Measurements from ENCODE around the gene MAST2. TPM values are rescaled to one million over a fixed set of nuclear protein-coding genes. Genes with fewer than 3 reads are reported as not detected.
"Not testable (repeated sequence)": the region's sequence is repeated elsewhere in the genome, so short reads cannot be mapped to it uniquely, and the experiment has no call there.

MAST2 gene
- total RNA-seq, 1 donor from 2014 or later = 33.4 TPM

DNA sequence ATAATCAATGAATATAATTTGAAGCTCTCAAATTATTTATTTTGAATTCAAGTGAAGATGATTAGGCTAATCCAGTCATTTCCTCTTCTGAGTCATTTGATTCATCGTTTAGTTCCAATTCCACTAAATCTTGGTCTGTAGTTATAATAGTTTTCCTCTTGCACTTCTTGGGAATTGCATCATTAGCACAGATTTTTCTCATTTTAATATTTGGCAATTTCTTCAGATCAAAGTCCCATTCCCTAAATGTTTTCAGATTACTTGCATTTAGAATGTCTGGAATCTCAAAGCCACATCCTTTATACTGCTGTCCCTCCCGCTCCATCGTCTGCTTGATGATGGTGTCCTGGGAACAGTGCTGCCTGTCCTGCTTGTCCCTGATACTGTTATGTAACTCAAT lies 43.5 kb downstream of the MAST2 start:
- Mint-ChIP-seq H3K4me3 (ENCODE audit: low read depth) (no peak overlapping the region), H3K27ac (no peak overlapping the region), H3K4me1 (ENCODE audit: low read depth) (peaks cover 14% of the 10 kb centered on the region), H3K9me3 (peaks cover 25% of the 10 kb centered on the region), H3K27me3 (ENCODE audit: low read depth) (no peaks in the 10 kb centered on the region), H3K36me3 (ENCODE audit: low read depth) (peaks cover 23% of the 10 kb centered on the region)
- intact Hi-C loops (cut with micrococcal nuclease) = no loop called here
- no peak for DNase-seq (ENCODE audit: low spot score)

DNA sequence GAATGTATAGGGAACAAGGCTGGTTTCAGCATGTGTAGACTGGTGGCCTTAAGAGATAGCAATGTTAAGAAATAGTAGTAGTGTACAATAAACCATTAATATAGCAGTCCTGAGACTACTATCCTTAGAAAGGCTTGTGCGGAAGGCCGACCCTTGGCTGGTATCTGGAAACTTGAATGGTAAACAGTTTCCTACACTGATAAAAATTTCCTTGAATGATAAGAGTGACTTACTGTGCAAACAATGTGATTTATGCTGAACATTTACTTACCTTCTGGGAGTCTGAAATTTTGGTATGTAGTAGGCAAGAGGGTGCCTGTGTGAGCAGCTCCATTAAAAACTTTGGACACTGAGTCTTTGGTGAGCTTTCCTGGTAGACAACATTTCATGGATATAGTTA lies 44.7 kb downstream of the MAST2 start:
- peaks cover 25% of the 10 kb centered on the region for H3K9me3 Mint-ChIP-seq
- peaks cover 4% of the 10 kb centered on the region for H3K4me1 Mint-ChIP-seq (ENCODE audit: low read depth)
- intact Hi-C loops (cut with micrococcal nuclease) = no loop called here
- H3K4me3 Mint-ChIP-seq (ENCODE audit: low read depth) = no peak overlapping the region
- H3K36me3 Mint-ChIP-seq (ENCODE audit: low read depth) = peaks cover 23% of the 10 kb centered on the region
- H3K27ac Mint-ChIP-seq = no peak overlapping the region
- DNase-seq (ENCODE audit: low spot score) = no peak
- H3K27me3 Mint-ChIP-seq (ENCODE audit: low read depth) = no peaks in the 10 kb centered on the region

DNA sequence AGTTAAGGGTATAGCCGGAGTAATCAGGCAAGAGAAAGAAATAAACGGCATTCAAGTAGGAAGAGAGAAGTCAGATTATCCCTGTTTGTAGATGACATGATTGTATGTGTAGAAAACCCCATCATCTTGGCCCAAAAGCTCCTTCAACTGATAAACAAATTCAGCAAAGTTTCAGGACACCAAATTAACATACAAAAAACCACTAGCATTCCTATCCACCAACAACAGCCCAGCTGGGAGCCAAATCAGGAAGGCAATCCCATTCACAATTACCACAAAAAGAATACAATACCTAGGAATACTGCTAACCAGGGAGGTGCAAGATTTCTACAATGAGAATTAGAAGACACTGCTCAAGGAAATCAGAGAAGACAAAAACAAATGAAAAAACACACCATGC lies 45.3 kb downstream of the MAST2 start:
- H3K9me3 Mint-ChIP-seq = peaks cover 25% of the 10 kb centered on the region
- H3K36me3 Mint-ChIP-seq (ENCODE audit: low read depth) = peaks cover 23% of the 10 kb centered on the region
- H3K27me3 Mint-ChIP-seq (ENCODE audit: low read depth) = no peaks in the 10 kb centered on the region
- no peak for DNase-seq (ENCODE audit: low spot score)
- no peak overlapping the region for H3K4me3 Mint-ChIP-seq (ENCODE audit: low read depth)
- intact Hi-C loops (cut with micrococcal nuclease) = no loop called here
- H3K27ac Mint-ChIP-seq = no peak overlapping the region
- no peaks in the 10 kb centered on the region for H3K4me1 Mint-ChIP-seq (ENCODE audit: low read depth)

DNA sequence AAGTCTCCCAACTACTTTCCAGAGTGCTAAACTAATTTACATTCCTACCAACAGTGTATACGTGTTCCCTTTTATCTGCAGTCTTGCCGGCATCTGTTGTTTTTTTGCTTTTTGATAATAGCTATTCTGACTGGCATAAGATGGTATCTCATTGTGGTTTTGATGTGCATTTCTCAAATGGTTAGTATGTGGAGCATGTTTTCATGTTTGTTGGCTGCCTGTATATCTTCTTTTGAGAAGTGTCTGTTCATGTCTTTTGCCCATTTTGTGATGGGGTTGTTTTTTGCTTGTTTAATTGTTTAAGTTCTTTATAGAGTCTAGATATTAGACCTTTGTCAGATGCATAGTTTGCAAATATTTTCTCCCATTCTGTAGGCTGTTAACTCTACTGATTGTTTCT lies 46.6 kb downstream of the MAST2 start:
- H3K27ac Mint-ChIP-seq = no peak overlapping the region
- no peaks in the 10 kb centered on the region for H3K27me3 Mint-ChIP-seq (ENCODE audit: low read depth)
- intact Hi-C loops (cut with micrococcal nuclease) = no loop called here
- peaks cover 25% of the 10 kb centered on the region for H3K9me3 Mint-ChIP-seq
- no peak overlapping the region for H3K4me3 Mint-ChIP-seq (ENCODE audit: low read depth)
- H3K36me3 Mint-ChIP-seq (ENCODE audit: low read depth) = peaks cover 23% of the 10 kb centered on the region
- H3K4me1 Mint-ChIP-seq (ENCODE audit: low read depth) = no peaks in the 10 kb centered on the region
- no peak for DNase-seq (ENCODE audit: low spot score)

DNA sequence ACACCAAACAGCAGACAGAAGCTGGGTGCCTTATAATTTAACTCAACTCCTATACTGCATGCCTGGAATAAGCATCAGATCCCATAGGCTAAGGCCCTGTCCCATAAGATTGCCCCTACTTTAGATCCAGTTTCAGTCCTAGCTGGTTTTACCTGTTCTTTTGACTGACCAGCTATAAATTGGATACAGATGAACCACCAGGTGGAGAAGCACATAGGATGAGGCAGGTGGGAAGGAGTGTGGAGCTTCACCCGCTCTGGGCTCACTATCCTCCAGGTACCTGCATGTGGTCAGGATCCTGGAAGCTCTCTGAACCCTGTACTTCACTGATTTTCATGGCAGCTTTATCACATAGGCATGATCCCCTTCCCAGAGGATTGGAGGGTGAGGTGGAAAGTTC lies 51.3 kb downstream of the MAST2 start:
- peaks cover 18% of the 10 kb centered on the region for H3K9me3 Mint-ChIP-seq
- H3K27ac Mint-ChIP-seq = no peak overlapping the region
- intact Hi-C loops (cut with micrococcal nuclease) = no loop called here
- no peaks in the 10 kb centered on the region for H3K27me3 Mint-ChIP-seq (ENCODE audit: low read depth)
- DNase-seq (ENCODE audit: low spot score) = no peak
- H3K4me3 Mint-ChIP-seq (ENCODE audit: low read depth) = no peak overlapping the region
- H3K36me3 Mint-ChIP-seq (ENCODE audit: low read depth) = peaks cover 13% of the 10 kb centered on the region
- H3K4me1 Mint-ChIP-seq (ENCODE audit: low read depth) = no peaks in the 10 kb centered on the region

DNA sequence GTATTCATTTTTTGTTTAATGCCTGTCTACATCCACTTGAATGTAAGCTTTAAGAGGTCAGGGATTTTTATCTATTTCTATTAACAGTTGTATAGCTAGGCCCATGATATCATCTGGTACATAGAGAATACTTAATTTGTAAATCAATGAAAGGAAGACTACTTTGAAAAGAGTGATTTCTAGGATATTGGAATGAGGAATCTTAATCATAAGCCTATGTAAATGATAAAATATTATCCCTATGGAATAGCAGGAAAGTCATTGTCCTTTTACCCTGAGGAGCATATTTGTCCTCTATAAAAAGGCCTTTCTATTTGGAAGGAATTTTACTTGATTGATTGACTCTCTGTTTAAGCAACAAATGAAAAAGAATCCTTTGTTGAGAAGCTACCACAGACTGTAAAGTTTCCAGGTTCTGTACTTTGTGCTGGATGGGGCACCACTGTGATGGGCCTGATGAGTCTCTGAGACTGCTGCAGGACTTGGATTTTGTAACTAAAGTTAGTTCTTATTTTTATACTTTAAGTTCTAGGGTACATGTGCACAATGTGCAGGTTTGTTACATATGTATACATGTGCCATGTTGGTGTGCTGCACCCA lies 53.8 kb downstream of the MAST2 start:
- H3K4me1 Mint-ChIP-seq (ENCODE audit: low read depth) = peaks cover 14% of the 10 kb centered on the region
- H3K36me3 Mint-ChIP-seq (ENCODE audit: low read depth) = peaks cover 6% of the 10 kb centered on the region
- H3K9me3 Mint-ChIP-seq = peaks cover 4% of the 10 kb centered on the region
- no peak overlapping the region for H3K27ac Mint-ChIP-seq
- H3K27me3 Mint-ChIP-seq (ENCODE audit: low read depth) = no peaks in the 10 kb centered on the region
- intact Hi-C loops (cut with micrococcal nuclease) = no loop called here
- DNase-seq (ENCODE audit: low spot score) = no peak
- H3K4me3 Mint-ChIP-seq (ENCODE audit: low read depth) = no peak overlapping the region

DNA sequence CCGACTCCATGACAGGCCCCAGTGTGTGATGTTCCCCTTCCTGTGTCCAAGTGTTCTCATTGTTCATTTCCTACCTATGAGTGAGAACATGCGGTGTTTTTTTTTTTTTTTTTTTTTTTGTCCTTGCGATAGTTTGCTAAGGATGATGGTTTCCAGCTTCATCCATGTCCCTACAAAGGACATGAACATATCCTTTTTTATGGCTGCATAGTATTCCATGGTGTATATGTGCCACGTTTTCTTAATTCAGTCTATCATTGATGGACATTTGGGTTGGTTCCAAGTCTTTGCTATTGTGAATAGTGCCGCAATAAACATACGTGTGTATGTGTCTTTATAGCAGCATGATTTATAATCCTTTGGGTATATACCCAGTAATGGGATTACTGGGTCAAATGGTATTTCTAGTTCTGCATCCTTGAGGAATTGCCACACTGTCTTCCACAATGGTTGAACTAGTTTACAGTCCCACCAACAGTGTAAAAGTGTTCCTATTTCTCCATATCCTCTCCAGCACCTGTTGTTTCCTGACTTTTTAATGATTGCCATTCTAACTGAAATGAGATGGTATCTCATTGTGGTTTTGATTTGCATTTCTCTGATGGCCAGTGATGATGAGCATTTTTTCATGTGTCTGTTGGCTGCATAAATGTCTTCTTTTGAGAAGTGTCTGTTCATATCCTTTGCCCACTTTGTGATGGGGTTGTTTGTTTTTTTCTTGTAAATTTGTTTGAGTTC lies 54.5 kb downstream of the MAST2 start:
- H3K27me3 Mint-ChIP-seq (ENCODE audit: low read depth); H3K27ac Mint-ChIP-seq; H3K9me3 Mint-ChIP-seq; intact Hi-C loops (cut with micrococcal nuclease); DNase-seq (ENCODE audit: low spot score); H3K4me3 Mint-ChIP-seq (ENCODE audit: low read depth); H3K36me3 Mint-ChIP-seq (ENCODE audit: low read depth): not testable (repeated sequence)
- H3K4me1 Mint-ChIP-seq (ENCODE audit: low read depth) = peaks cover 16% of the 10 kb centered on the region

DNA sequence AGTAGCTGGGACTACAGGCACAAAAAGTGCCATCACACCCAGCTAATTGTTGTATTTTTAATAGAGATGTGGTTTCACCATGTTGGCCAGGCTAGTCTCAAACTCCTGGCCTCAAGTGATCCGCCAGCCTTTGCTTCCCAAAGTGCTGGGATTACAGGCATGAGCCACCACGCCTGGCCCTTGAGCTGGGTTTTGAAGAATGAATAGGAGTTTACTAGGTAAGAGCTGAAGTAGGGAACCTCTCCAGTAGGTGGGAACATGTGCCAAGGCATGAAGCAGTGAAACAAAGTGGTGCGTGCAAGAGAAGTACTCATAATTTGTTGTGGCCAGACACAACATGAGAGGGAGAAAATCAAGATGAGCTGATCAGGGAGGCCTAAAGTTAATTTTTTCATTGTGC lies 55.8 kb downstream of the MAST2 start:
- Mint-ChIP-seq H3K27ac (no peak overlapping the region), H3K4me1 (ENCODE audit: low read depth) (peaks cover 23% of the 10 kb centered on the region), H3K4me3 (ENCODE audit: low read depth) (no peak overlapping the region), H3K36me3 (ENCODE audit: low read depth) (peaks cover 6% of the 10 kb centered on the region), H3K27me3 (ENCODE audit: low read depth) (no peaks in the 10 kb centered on the region), H3K9me3 (peaks cover 4% of the 10 kb centered on the region)
- intact Hi-C loops (cut with micrococcal nuclease) = no loop called here
- no peak for DNase-seq (ENCODE audit: low spot score)

DNA sequence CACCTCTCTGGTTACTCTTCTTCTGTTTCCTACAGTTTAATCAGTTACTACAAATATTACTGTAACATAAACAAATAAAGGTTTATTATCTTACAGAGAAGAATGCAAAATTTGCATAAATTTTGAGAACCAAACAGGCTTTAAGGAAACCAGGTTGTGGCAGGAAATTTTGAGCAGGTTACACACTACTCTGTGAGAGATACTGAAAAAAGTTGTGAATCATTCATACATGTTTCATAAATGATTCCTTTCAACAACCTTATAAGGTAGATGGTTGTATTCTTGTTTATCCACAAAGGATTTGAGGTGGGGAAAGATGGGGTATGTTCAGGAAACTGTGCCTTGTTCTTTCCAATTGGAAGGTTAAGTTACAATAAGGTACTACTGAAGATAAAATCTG lies 58.6 kb downstream of the MAST2 start:
- Mint-ChIP-seq H3K27ac (peak overlapping the region; percentile 60), H3K4me1 (ENCODE audit: low read depth) (peaks cover 25% of the 10 kb centered on the region), H3K9me3 (peaks cover 4% of the 10 kb centered on the region), H3K27me3 (ENCODE audit: low read depth) (no peaks in the 10 kb centered on the region), H3K4me3 (ENCODE audit: low read depth) (no peak overlapping the region), H3K36me3 (ENCODE audit: low read depth) (peaks cover 3% of the 10 kb centered on the region)
- intact Hi-C loops (cut with micrococcal nuclease) = no loop called here
- DNase-seq (ENCODE audit: low spot score) = no peak

DNA sequence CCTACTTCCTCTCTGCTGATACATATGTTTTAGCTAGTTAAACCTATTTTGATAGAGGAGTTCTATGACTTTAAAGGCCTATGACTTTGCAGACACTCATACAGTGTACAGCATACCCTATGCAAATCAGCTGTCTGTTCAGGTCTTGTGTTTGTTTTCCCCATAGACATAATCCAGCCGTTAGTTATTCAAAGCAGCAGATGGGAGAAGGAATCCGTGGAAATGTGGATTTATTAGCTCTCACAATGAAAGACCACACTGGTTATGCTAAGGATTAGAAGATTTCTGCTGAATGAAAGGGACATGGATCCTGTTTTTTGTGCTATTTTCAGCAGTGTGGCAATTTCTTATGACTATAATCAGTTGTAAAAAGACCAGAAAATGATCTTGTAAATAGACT lies 59.8 kb downstream of the MAST2 start:
- no peak for DNase-seq (ENCODE audit: low spot score)
- no peaks in the 10 kb centered on the region for H3K9me3 Mint-ChIP-seq
- H3K27me3 Mint-ChIP-seq (ENCODE audit: low read depth) = no peaks in the 10 kb centered on the region
- intact Hi-C loops (cut with micrococcal nuclease) = no loop called here
- no peak overlapping the region for H3K27ac Mint-ChIP-seq
- H3K36me3 Mint-ChIP-seq (ENCODE audit: low read depth) = peaks cover under 1% of the 10 kb centered on the region
- no peak overlapping the region for H3K4me3 Mint-ChIP-seq (ENCODE audit: low read depth)
- H3K4me1 Mint-ChIP-seq (ENCODE audit: low read depth) = peaks cover 29% of the 10 kb centered on the region

DNA sequence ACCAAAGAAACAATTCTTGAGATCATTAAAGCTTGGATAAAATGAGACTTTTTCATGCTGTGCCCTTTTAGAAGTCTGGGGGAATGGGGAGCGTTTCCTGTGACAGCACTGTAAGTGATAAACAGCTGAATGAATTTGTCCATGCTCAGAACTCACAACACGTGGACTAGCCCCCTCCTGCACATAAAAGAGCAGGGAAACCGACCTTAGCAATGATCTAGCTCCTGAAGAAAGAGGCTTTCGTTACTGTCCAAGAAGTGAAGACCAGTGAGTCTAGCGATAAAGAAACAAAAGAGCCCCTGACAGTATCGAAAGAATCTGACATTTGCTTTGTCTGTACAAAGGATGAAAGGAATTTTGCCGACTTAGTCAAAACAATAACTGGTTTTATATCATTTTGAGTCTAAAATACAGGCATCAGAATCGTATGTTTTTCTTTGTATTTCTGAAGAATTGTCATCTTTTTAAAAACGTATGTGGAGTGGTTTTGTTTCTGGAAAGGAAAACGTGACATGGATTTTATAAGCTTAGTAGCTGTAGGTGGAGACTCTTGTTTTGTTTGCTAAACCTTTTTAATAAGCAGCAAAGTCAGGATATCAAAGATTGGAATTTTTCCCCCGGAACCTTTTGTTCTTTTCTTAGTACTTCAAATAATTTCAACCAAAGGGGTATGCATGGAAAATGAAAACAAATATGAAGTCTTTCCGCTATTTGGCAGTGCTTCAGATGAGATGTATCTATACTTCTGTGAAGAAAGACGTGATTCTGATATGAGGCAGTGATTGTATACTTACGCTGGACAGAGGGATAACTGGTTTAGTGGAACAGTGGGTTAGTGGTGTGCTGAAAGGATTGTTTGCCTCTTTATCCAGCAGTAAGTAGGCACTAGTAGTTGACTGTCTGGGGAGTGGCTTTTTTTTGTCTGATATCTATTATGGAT lies 61.0 kb downstream of the MAST2 start:
- Mint-ChIP-seq H3K27ac (no peak overlapping the region), H3K36me3 (ENCODE audit: low read depth) (no peaks in the 10 kb centered on the region), H3K9me3 (no peaks in the 10 kb centered on the region), H3K27me3 (ENCODE audit: low read depth) (no peaks in the 10 kb centered on the region), H3K4me1 (ENCODE audit: low read depth) (peaks cover 30% of the 10 kb centered on the region), H3K4me3 (ENCODE audit: low read depth) (no peak overlapping the region)
- intact Hi-C loops (cut with micrococcal nuclease) = no loop called here
- no peak for DNase-seq (ENCODE audit: low spot score)

DNA sequence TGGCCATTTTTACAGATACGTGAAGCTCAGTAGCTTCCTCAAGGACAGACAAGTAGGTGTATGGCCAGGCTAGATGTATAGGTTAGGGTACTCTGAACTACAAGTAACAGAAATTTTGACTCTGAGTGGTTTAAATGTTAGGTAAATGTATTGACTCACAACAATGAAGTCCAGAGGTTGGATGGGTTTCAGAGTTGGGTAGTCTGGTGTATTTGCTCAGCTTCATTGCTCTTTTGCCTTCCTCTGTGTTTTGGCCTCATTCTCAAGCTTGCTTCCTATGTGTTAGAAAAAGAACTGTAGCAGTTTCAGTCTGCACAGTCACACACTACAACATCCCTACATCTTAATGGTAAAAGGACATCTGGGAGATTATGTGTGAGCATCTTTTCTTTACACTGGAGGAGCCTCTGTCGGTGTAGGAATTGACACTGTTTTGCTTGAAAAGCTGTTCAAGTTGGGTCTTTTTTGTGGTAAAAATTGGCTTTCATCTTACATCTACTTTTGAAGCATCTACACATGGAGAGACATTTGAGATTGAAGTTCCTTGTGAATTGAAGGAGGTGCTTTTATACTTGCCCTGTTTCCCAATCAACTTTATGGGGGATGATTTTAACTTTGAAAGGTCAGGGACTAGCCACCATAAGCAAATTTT lies 64.4 kb downstream of the MAST2 start:
- intact Hi-C loops (cut with micrococcal nuclease) = no loop called here
- no peaks in the 10 kb centered on the region for H3K27me3 Mint-ChIP-seq (ENCODE audit: low read depth)
- H3K4me1 Mint-ChIP-seq (ENCODE audit: low read depth) = peaks cover 19% of the 10 kb centered on the region
- no peak overlapping the region for H3K27ac Mint-ChIP-seq
- no peaks in the 10 kb centered on the region for H3K36me3 Mint-ChIP-seq (ENCODE audit: low read depth)
- H3K9me3 Mint-ChIP-seq = no peaks in the 10 kb centered on the region
- DNase-seq (ENCODE audit: low spot score) = no peak
- no peak overlapping the region for H3K4me3 Mint-ChIP-seq (ENCODE audit: low read depth)

Measured in activated T-helper 2 cell treated with anti-CD3 and anti-CD28 coated beads, Interferon-gamma antibody, Interleukin-2, Interleukin-4, amounts not matched to agents 10 μg/mL and 5 μg/mL and 100 μg/mL, durations not matched to agents 14 hours and 24 hours and 36 hours (primary cell).